ENCODE data around the gene RETREG1.
"Not testable (repeated sequence)": the region's sequence is repeated elsewhere in the genome, so short reads cannot be mapped to it uniquely, and the experiment has no call there.

Gene RETREG1, protein sequence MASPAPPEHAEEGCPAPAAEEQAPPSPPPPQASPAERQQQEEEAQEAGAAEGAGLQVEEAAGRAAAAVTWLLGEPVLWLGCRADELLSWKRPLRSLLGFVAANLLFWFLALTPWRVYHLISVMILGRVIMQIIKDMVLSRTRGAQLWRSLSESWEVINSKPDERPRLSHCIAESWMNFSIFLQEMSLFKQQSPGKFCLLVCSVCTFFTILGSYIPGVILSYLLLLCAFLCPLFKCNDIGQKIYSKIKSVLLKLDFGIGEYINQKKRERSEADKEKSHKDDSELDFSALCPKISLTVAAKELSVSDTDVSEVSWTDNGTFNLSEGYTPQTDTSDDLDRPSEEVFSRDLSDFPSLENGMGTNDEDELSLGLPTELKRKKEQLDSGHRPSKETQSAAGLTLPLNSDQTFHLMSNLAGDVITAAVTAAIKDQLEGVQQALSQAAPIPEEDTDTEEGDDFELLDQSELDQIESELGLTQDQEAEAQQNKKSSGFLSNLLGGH

DNA sequence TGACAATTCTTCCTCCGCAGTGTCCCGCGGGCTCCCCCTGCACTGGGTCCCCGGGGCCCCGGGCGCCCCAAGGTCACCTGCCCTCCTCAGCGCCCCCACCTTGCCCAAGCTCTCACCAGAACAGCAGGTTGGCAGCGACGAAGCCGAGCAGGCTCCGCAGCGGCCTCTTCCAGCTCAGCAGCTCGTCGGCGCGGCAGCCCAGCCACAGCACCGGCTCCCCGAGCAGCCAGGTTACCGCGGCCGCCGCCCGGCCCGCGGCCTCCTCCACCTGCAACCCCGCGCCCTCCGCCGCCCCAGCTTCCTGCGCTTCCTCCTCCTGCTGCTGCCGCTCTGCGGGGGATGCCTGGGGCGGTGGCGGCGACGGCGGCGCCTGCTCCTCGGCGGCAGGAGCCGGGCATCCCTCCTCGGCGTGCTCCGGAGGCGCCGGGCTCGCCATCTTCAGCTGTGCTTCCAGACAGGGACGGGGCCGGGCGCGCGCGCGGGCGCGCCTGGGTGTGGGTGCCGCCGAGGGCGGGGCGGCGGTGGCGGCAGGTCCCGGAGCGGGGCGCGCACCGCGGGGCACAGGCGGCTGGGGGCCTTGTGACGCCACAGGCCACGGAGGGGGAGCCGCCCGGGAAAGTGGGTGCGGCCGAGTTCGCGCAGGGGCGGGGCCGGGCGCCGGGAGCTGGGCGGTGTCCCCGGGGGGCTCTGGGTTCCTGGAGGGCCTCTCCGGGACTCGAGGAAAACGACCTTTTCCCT lies at the start of gene RETREG1:
Gene RETREG1, minus strand, starts transcription at position 462 of the 738 bp plus-strand sequence. Its CDS starts 26 bp downstream, at position 436.
- DNase-seq (ENCODE audit: low spot score): no peak

DNA sequence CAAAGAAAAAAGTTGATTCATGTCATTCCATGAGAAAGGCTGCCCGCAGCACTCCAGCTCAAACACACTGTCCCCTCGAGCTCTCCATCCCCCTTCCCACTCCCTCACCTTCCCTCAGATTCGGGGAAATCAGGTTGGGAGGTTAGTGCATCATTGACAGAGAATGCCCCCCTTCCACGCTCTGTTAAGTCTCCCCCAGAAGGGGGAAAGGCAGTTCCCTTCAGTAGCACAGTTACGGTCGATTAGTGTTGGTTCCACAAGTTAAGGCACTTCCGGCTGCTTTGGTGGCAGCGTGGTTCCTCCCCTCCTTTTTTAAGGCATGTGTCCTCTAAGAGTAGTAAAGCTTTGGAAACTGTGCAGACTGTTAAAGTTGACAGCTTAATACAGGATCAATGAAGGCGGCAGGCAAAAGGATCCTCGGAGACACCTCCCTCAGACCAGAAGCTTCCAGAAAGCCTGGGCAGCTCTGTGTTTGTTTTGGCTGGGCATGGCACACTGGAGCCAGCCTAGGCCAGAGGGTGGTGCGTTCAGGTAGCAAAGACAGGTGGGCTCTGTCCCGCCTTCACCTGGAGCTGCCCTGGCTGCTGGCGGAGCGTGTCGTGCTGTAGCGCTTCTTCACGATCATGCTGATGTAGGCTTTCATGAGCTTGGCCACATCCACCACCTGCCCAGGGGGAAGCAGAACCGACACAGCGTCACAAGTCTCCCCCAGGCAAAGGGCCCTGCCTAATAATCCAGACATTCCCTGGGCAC lies 49.5 kb upstream of the RETREG1 start:
- DNase-seq (ENCODE audit: low spot score): no peak

DNA sequence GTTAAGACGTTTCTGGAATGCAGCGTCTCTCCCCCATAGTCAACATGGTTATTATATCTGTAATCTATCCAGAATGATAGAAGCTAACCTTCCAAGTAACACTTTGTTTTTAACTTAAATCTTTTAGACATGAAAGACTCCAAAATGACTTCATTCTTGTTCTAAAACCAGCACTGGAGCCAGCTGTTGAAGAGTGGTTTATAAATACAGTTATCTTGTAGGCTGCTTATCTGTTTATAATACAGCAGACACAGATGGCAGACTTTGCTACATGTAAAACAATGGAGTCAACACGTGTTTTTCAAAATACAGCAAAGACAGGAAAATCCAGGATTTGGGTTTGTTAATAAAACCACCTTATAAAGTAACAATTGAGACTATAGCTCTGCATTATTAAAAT lies 48.8 kb upstream of the RETREG1 start:
- no peak for DNase-seq (ENCODE audit: low spot score)

DNA sequence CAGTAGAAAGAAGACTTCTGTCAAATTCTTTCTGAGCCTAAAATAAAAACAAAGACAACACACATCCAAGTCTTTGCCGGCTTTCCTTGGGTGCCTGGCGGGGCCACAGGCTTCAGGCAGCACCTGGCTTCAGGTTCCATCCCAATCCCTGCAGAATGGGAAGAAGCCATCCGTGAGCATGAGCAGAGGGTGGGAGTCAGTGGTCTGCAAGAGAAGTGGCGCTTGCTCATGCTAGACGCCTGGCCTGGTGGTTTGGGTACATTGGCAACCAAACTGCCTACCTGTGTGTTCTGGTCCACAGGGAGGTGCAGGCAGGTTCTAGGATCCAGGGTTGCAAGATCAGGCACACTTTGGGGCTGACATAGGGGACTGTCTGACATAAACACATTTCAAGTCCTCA lies 47.6 kb upstream of the RETREG1 start:
- no peak for DNase-seq (ENCODE audit: low spot score)

DNA sequence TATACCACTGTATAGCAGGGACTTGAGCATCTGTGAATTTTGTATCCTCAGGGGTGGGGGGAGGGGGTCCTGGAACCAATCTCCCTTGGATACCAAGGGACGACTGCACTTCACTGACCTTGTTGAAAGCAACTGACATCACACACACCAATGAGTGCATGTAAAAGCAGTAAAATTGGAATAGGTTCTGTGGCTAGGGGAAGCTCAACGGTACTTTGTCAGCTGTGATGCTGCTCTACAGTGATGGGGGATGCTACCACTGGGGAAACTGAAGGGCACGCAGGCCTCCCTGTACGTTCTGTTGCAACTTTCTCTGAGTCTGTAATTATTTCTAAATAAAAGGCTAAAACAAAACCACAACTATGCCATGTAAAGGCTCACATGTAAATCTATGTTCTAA lies 47.0 kb upstream of the RETREG1 start:
- DNase-seq (ENCODE audit: low spot score): no peak

DNA sequence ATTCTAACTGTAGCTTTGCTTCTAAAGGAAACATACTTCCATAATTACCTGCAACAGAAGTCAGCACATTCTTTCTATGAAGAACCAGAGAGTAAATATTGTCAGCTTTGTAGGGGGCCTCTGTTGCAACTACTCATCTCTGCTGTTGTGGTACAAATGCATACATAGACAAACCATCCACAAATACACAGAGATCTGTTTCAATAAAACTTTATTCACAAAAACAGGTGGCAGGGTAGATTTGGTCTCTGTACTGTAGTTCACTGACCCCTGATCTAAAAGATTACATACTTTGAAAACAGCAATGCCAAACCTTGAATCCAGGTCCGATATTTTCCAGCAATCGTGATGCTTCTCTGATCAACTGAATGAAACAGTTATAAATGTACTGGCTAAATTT lies 44.9 kb upstream of the RETREG1 start:
- no peak for DNase-seq (ENCODE audit: low spot score)

DNA sequence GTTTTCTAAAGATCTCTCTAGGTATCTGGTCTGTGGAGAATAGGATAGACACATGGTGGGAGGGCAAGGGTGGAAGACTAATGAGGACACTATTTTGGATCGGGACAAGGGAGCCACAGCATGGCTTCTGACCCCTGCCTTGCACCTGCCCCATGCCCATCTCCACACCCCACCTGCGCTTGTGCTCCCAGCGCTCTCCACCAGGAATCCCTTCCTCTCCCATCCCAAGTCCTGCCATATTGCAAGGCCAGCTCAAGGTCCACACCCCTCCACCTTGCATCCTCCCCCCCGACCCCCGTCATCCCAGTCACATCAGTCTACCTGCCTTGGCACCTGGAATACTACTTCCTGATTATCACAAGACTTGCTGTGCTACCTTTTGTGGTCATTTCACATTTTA lies 44.2 kb upstream of the RETREG1 start:
- no peak for DNase-seq (ENCODE audit: low spot score)

DNA sequence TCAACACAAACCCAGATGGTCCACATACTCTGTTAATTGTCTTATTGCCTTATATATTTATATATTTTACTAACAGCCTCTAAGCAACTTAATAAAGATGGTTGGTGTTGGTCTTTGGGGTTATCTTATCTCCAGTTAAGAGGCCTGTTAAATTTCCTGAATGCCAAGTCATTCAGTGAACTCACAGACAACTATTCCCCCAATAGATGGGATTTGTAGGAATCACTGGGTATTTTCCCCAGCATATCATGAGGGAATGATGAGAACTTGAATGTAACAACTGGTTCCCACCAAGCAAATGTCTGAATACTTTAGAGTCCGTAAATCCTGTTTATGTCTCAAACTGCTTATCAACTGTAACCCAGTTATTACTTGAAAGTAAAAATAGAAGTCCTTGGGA lies 42.7 kb upstream of the RETREG1 start:
- DNase-seq (ENCODE audit: low spot score): no peak

DNA sequence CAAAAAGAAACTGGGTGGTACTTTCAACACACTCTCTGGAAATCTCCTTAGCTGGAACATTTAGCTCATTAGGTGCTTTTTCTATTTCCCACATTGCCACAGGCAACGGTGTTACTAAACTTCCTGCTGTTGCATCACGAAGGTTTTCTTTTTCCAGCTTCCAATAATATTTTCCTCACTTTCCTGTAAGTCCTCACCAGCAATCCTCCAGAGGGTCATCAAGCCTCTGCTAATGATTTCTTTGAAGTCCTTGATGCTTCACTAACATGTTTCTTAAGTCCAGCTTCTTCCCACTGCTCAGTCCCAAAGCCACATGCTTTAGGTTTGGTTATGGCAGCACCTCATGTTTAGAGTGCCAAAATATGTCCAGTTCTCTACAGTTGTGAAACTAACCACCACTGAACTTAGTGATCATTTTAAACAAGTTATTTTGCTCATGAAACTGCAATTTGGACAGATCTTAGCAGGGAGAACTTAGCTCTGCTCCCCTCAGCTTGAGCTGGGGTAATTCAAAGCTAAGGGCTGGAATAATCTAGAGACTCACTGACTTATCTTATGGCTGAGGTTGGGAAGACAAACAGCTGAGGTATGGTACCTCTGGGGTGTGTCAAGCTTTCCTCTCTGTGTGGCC lies 39.9 kb upstream of the RETREG1 start:
- no peak for DNase-seq (ENCODE audit: low spot score)

DNA sequence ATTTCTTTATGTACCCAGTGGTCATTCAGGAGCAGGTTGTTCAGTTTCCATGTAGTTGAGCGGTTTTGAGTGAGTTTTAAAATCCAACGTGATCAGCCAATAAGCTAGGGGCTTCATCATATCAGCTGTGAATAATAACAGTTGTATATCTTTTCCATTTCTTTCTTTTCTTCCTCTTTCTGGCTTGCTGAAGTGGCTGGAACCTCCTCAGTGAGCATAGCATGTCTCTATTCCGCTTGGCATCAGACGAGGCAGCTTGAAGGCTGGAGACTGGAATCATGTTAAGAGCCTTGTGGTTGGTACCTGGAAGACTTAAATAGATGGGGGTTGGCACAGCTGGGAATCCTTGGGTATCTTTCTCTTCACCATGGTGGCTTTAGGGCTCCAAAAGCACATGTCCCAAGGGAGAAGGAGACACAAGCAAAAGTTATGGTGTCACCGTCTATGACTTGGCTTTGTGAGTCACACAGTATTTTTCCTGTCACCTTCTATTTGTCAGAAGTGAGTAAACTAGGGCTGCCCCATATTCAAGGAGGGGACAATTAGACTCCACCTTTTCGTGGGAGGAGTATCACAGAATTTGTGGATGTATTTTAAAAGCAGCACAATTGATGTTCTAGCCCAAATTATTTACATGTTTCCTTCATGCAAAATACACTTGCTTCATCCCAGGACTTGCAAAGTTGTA lies 38.0 kb upstream of the RETREG1 start:
- no peak for DNase-seq (ENCODE audit: low spot score)

DNA sequence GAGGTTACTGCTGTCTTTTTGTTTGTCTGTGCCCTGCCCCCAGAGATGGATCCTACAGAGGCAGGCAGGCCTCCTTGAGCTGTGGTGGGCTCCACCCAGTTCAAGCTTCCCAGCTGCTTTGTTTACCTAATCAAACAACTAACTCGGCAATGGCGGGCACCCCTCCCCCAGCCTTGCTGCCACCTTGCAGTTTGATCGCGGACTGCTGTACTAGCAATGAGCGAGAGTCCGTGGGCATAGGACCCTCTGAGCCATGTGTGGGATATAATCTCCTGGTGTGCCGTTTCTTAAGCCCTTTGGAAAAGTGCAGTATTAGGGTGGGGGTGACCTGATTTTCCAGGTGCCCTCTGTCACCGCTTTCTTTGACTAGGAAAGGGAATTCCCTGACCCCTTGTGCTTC lies 31.9 kb upstream of the RETREG1 start:
- not testable (repeated sequence) for DNase-seq (ENCODE audit: low spot score)

DNA sequence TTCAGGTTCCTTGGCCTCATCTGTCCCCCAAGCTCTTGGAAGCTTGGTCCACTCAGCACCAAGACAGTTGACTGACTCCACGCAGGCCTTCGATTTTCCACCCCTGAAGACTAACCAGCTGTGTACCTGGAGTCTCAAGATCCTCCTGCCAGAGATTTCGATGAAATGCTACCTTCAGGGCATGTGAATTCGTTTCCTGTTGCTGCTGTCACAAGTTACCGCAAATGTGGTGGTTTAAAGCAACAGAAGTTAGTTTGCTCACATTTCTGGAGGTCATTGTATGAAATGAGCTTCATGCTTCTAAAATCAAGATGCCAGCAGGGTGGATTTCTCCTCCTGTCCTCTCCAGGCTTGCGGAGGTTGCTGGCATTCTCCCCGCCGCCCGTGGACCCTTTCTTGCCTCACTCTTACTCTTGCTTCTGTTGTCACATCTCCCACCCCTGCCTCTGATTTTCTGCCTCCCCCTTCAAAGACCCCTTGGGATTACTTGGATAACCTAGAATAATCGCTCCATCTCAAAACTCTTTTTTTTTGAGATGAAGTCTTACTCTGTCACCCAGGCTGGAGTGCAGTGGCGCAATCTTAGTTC lies 27.6 kb upstream of the RETREG1 start:
- no peak for DNase-seq (ENCODE audit: low spot score)

DNA sequence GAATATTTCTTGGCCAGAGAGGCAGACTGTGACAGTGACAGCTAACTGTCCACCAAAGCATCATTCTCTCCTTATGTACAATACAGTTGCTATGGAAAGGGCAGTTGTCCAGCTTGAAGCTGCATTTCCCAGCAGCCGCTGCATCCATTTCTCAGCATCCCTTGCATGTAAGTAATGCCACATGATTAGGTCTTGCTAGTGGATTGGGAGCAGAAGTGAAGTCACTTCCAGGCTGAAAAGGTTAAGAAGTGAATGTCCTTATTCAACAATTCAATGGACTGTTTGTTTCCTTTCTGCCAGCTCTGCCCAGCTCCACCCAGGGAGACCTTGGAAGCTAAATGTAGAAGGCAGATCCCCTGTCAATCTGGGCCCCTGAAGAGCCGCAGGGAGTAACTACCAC lies 26.1 kb upstream of the RETREG1 start:
- DNase-seq (ENCODE audit: low spot score): no peak

DNA sequence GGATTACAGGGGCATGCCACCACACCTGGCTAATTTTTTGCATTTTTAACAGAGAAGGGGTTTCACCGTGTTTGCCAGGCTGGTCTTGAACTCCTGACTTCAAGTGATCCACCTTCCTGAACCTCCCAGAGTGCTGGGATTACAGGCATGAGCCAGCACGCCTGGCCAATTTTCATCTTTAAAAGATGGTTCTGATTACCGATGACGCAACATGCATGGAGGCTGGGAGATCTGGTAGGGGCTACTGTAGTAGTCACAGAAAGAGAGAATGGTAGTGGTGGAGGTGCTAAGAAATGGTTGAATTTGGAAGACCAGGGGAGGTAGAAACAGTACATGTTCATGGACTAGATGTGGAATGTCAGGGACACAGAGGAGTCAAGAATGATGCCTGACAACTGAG lies 22.4 kb upstream of the RETREG1 start:
- DNase-seq (ENCODE audit: low spot score): no peak

DNA sequence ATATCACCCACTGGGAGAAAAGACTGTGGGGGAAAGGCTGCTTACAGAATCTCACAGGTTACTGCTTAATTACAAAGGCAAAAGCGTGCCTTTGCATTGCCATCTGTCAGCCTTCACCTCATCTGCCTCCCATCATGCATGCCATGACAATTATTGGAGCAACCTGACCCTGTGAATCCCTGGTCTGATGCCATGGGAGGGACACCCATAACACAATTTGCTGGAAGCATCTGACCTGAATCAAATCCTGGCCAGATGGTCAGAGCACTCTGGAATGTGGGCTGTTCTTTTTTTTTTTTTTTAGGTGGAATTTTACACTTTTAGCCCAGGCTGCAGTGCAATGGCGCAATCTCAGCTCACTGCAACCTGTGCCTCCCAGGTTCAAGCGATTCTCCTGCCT lies 11.6 kb upstream of the RETREG1 start:
- no peak for DNase-seq (ENCODE audit: low spot score)

DNA sequence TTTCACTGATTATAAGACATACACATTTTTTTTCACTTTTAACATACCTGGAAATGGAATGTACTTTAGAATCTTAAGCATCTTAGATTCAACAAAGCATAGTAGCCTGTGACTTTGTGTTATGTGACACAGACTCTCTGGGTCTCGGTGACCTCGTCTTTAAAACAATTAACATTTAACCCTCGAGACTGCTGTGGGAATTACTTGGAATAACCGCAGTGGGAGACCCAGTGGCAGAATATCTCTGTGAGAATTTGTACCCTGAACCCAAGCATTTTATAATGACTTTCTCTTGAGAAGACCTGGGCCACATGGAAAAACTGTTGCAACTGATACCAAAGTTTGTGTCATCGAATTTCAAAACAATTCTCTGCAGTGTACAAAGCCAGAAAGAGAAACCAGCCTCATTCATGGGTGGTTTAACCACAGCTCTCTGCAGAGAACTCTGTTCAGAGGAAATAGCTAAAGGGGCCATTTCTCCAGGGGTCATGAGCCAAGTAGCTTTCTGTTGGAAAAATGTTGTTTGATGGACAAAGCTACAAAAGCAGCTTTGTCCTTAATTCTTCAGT lies 10.0 kb upstream of the RETREG1 start:
- no peak for DNase-seq (ENCODE audit: low spot score)

DNA sequence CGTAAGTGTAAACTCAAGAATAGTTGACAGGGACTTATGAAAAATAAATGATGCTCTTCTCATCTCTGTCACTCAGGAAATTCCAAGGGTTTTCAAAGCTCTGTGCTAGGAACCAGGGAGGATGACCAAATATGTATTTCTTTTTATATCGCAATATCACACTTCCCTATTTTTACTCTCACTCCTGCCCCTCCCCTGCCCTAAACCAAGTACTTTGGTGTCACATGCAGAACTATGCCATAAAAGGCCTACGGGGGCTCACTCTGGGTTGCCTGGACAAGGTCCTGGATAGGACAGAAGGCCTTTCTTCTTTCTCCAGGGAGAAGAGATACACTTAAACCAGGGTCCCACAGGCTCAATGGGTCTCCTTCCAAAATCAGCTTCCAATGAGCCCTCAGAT lies 8.3 kb upstream of the RETREG1 start:
- DNase-seq (ENCODE audit: low spot score): no peak

DNA sequence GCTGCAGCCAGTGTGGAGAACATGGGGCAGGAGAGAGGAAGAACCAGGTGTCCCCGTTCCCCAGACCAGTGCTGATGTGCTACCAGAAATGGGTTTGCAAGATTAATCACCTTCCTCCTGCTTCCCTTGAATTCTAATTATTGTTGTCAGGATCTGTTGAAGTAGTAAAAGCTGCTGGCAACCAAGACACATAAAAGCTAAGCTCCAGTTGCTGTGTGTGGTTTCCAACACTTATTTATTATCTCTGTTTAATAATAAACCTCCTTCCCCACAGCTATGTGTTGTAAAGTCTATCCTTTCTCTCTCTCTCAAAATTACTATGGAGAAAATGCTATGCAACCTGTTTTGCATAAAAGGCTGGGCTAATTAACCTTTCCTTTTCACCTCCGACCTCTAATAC lies 2.3 kb upstream of the RETREG1 start:
- DNase-seq (ENCODE audit: low spot score): no peak

DNA sequence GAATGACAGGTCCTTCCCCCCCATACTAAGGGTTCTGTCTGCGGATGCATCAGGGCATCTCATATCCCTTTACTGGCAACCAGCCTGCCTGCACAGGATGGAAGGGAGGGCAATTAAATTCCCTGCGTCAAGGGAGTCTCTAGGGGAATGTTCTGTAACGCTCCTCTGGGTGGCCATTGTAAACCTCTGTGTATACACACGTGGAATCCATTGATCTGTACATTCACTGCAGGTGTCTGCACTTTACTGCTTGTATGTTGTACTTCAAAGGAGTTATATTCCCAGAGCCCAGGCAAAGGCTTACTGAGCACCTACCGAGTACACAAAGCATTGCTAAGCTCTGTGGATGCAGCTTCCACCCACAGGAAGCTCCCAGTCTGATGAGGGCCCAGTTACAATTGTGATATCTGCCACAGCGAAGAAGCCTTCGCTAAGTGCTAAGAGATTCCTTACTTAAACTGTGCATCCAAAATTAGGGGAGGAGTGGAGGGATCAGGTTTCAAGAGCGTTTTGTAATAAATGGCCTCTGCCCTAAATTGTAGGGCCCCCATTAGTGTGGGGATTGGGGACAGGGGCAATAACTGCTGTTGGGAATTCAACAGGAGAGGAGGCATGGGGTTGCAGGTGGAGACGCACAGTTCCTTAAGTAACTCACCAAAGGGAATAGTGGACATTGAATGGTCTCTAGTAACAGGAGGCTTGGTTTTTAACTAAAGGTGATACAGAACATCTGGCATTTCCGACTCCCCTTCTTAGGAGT lies 1.5 kb upstream of the RETREG1 start:
- DNase-seq (ENCODE audit: low spot score): no peak
